DOHH2 (cell line): ENCODE results near the gene GKN1.

ENCODE experiments used
- EZH2phosphoT487 ChIP-seq: fragments of 200-600 bp; sonication (generic); IDR thresholded peaks from 2 replicates; pipeline ENCODE4 v1.6.1; 2017; ENCODE audit warnings: borderline replicate concordance, mild to moderate bottlenecking, antibody characterized with exemption, low read length, moderate library complexity, mixed read lengths
- TF ChIP-seq, protein P1 (sequence below): fragments of 200-600 bp; sonication (generic); IDR thresholded peaks from one replicate; pipeline ENCODE4 v1.5.1; 2014; ENCODE audit warnings: antibody characterized with exemption, mild to moderate bottlenecking, low read depth, low read length; ENCODE audit not compliant: poor library complexity, severe bottlenecking

DNA sequence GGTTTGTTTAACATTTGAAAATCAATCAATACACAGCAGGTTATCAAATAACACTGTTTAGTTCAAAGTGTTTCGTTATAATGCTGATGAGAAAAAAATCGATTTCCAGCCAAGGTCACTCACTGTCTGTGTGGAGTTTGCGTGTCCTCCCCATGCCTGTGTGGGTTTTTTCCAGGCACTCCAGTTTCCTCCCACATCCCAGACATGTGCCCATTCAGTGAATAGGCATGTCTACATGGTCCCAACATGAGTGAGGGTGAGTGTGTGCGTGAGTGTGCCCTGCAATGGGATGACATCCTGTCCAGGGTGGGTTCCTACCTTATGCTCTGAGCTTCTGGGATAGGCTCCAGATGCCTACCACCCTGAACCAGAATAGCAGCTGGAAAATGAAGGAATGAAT is 13.1 kb upstream of the GKN1 start:
- TF ChIP-seq, protein P1, sequence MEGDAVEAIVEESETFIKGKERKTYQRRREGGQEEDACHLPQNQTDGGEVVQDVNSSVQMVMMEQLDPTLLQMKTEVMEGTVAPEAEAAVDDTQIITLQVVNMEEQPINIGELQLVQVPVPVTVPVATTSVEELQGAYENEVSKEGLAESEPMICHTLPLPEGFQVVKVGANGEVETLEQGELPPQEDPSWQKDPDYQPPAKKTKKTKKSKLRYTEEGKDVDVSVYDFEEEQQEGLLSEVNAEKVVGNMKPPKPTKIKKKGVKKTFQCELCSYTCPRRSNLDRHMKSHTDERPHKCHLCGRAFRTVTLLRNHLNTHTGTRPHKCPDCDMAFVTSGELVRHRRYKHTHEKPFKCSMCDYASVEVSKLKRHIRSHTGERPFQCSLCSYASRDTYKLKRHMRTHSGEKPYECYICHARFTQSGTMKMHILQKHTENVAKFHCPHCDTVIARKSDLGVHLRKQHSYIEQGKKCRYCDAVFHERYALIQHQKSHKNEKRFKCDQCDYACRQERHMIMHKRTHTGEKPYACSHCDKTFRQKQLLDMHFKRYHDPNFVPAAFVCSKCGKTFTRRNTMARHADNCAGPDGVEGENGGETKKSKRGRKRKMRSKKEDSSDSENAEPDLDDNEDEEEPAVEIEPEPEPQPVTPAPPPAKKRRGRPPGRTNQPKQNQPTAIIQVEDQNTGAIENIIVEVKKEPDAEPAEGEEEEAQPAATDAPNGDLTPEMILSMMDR: no peak
- no peak for TF ChIP-seq EZH2phosphoT487
